Keratinocyte (primary cell): ENCODE measurements around the gene CDRT4. TPM values are rescaled to one million over a fixed set of nuclear protein-coding genes. Genes with fewer than 3 reads are reported as not detected.

ENCODE experiments used
- DNase-seq: peaks from one replicate; pipeline ENCODE4 v3.0.0-alpha.2; 2011; ENCODE audit warnings: low read depth, missing footprints, low spot score
- FAIRE-seq: peaks from 2 replicates; lab custom pipeline; 2011; peaks lifted over from hg19 to GRCh38; lab: Jason Lieb, UNC
- H2AFZ ChIP-seq: 2 replicates; pipeline ENCODE4 v1.6.0; 2012; ENCODE audit warnings: low read length, control low read depth, inconsistent platforms; ENCODE audit not compliant: control insufficient read depth
- H3K27ac ChIP-seq: 2 replicates; pipeline ENCODE4 v1.5.1; 2011; ENCODE audit warnings: low read length; ENCODE audit not compliant: control insufficient read depth, insufficient read depth
- H3K27me3 ChIP-seq: 3 replicates; pipeline ENCODE4 v1.6.0; 2011; ENCODE audit warnings: low read length; ENCODE audit not compliant: control insufficient read depth, insufficient read depth; ENCODE audit errors: extremely low read depth
- H3K36me3 ChIP-seq, 2 experiments: 2 replicates in 1 of 2; 3 replicates in 1 of 2; pipeline ENCODE4 v1.5.1; 2011; ENCODE audit warnings: low read length in 2 of 2, mild to moderate bottlenecking in 1 of 2; ENCODE audit not compliant: control insufficient read depth in 2 of 2, insufficient read depth in 2 of 2; ENCODE audit errors: extremely low read depth in 1 of 2
- H3K4me1 ChIP-seq: 3 replicates; pipeline ENCODE4 v1.5.1; 2011; ENCODE audit warnings: low read length; ENCODE audit not compliant: control insufficient read depth, insufficient read depth; ENCODE audit errors: extremely low read depth
- H3K4me2 ChIP-seq: 3 replicates; pipeline ENCODE4 v1.6.0; 2011; ENCODE audit warnings: low read depth, low read length; ENCODE audit not compliant: control insufficient read depth, insufficient read depth; ENCODE audit errors: extremely low read depth
- H3K4me3 ChIP-seq, 3 experiments: fragments of 200-600 bp in 1 of 3; sonication (generic) in 1 of 3; 2 replicates in 2 of 3; 3 replicates in 1 of 3; pipeline ENCODE4 v1.5.1; 2011 to 2016; ENCODE audit warnings: low read length in 3 of 3, mild to moderate bottlenecking in 3 of 3, control low read depth in 2 of 3, inconsistent platforms in 1 of 3, low read depth in 1 of 3, mixed read lengths in 1 of 3, mixed run types in 1 of 3, moderate library complexity in 1 of 3; ENCODE audit not compliant: control insufficient read depth in 2 of 3, insufficient read depth in 2 of 3; ENCODE audit errors: extremely low read depth in 1 of 3
- H3K79me2 ChIP-seq: 2 replicates; pipeline ENCODE4 v1.6.0; 2012; ENCODE audit warnings: low read length; ENCODE audit not compliant: control insufficient read depth, insufficient read depth
- H3K9ac ChIP-seq: 3 replicates; pipeline ENCODE4 v1.6.0; 2011; ENCODE audit warnings: low read length; ENCODE audit not compliant: control insufficient read depth, insufficient read depth; ENCODE audit errors: extremely low read depth
- H3K9me1 ChIP-seq: 3 replicates; pipeline ENCODE4 v1.6.0; 2011; ENCODE audit warnings: low read length; ENCODE audit not compliant: control insufficient read depth, insufficient read depth; ENCODE audit errors: extremely low read depth
- H3K9me3 ChIP-seq: 2 replicates; pipeline ENCODE4 v1.5.1; 2012; ENCODE audit warnings: low read depth, low read length; ENCODE audit not compliant: control insufficient read depth
- H4K20me1 ChIP-seq: 3 replicates; pipeline ENCODE4 v1.6.0; 2011; ENCODE audit warnings: low read length; ENCODE audit not compliant: control insufficient read depth, insufficient read depth; ENCODE audit errors: extremely low read depth
- CTCF ChIP-seq, 3 experiments: IDR thresholded peaks in 1 of 3; conservative IDR thresholded peaks in 1 of 3; optimal IDR thresholded peaks in 1 of 3; 2 replicates in 2 of 3; 3 replicates in 1 of 3; pipeline versions ENCODE3 to v1.5.1; 2011; ENCODE audit warnings: low read length in 3 of 3, mild to moderate bottlenecking in 3 of 3, moderate library complexity in 2 of 3, control low read depth in 1 of 3, inconsistent platforms in 1 of 3; ENCODE audit not compliant: insufficient read depth in 2 of 3; ENCODE audit errors: extremely low read depth in 1 of 3
- EZH2 ChIP-seq: IDR thresholded peaks from one replicate; pipeline ENCODE4 v1.6.1; 2012; ENCODE audit warnings: inconsistent platforms, mild to moderate bottlenecking, low read length, moderate library complexity
- dilution Hi-C: fragments of 300-500 bp; cut with MboI; formaldehyde crosslinking; loops from one replicate; pipeline ENCODE4 v1.7.0; 2020; ENCODE audit warnings: low sequenced_read_pairs; ENCODE audit not compliant: extremely low pct_ligation_motif_present
- polyA plus RNA-seq, 5 experiments: library from polyadenylated mRNA; depleted of rRNA in 3 of 5; stranded (reverse) in 3 of 5; stranded (forward) in 1 of 5; unstranded in 1 of 5; fragments of >200 nt; gene quantifications; 1 replicate in 1 of 5; 2 replicates in 3 of 5; 3 replicates in 1 of 5; pipeline versions ENCODE4 v1.2.1 to v1.2.3, GENCODE V29; 2011 to 2012; ENCODE audit warnings: missing spikeins in 2 of 5, low read depth in 1 of 5, low replicate concordance in 1 of 5

CDRT4 gene
- polyA plus RNA-seq, 1 donor (not counting 4 experiments of a cell fraction or from before 2014, with no cell fraction given) = 0.93 TPM

GRCh38 chr17:15503731-15504130, 36.3 kb upstream of the CDRT4 start:
- FAIRE-seq = no peak

DNA sequence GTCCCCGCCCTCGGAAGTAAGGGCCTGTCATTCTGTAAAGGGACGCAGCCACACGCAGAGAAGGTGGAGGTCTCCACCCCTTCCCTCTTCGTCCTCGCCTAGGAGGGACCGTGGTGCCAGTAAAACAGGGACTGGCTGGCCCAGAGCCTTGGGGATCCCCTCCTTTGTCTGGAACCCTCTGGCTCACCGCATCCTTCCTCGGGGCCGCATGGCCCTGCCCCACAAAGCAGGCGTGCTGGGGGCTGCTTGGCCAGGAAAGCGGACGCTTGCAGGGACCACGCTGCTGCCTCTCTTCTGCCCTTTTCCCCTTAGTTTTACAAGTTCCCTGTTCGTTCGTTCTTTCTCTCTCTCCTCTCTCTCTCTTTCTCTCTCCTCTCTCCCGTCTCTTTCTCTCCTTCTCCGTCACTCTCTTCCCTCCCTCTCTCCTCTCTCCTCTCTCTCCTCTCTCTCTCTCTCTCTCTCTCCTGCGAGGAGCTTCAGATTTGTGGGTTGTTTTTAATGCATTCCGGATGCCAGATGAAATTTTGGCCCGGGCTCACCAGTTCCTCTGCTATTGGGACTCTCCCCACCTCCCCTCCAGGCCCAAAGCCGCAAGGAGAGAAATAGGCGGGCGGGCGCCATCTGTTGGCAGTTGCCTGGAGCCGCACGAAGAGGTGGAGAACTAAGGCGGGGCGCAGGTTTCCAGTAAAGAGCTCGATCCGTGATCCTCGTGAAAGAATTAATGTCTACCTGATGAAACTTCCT, 35.1 kb upstream of the CDRT4 start:
- H4K20me1 ChIP-seq = no peaks in the 10 kb centered on the region
- H3K4me3 ChIP-seq = no peak overlapping the region
- H3K36me3 ChIP-seq = no peaks in the 10 kb centered on the region
- H3K4me2 ChIP-seq = peak overlapping the region; percentile 54
- H2AFZ ChIP-seq = peak overlapping the region; percentile 78
- H3K79me2 ChIP-seq = no peaks in the 10 kb centered on the region
- H3K27ac ChIP-seq = no peak overlapping the region
- H3K9me3 ChIP-seq = no peaks in the 10 kb centered on the region
- peak; percentile 26 for DNase-seq
- no peaks in the 10 kb centered on the region for H3K27me3 ChIP-seq
- TF ChIP-seq EZH2 (no peak), CTCF (optimal IDR thresholded peaks at IDR 0.05 in 1 of 3, IDR thresholded peaks at IDR 0.05 in 1 of 3, conservative IDR thresholded peaks at IDR 0.05 in 1 of 3; ENCODE audit: extremely low read depth in 1 of 3, insufficient read depth in 2 of 3, low read length in 3 of 3) (peak; percentile 83 to 91 (median 85))
- H3K9ac ChIP-seq = peak overlapping the region; percentile 31
- dilution Hi-C loops = no loop called here
- H3K9me1 ChIP-seq = no peaks in the 10 kb centered on the region
- FAIRE-seq = no peak
- peaks cover 10% of the 10 kb centered on the region for H3K4me1 ChIP-seq

More at GRCh38 chr17:15503731-15504130, 36.3 kb upstream of the CDRT4 start:
- Histone ChIP-seq H3K36me3 (no peaks in the 10 kb centered on the region), H3K9me1 (no peaks in the 10 kb centered on the region), H4K20me1 (no peaks in the 10 kb centered on the region), H3K4me1 (peaks cover 10% of the 10 kb centered on the region), H3K4me3 (no peak overlapping the region), H3K4me2 (no peak overlapping the region), H2AFZ (no peak overlapping the region), H3K27ac (no peak overlapping the region), H3K9ac (no peak overlapping the region), H3K79me2 (no peaks in the 10 kb centered on the region), H3K9me3 (no peaks in the 10 kb centered on the region), H3K27me3 (no peaks in the 10 kb centered on the region)
- dilution Hi-C loops = no loop called here
- no peak for DNase-seq
- no peak for TF ChIP-seq EZH2
- no peak for TF ChIP-seq CTCF (optimal IDR thresholded peaks at IDR 0.05 in 1 of 3, IDR thresholded peaks at IDR 0.05 in 1 of 3, conservative IDR thresholded peaks at IDR 0.05 in 1 of 3; ENCODE audit: extremely low read depth in 1 of 3, insufficient read depth in 2 of 3, low read length in 3 of 3)
